Keratinocyte (primary cell): ENCODE data around the gene HELZ. TPM values are rescaled to one million over a fixed set of nuclear protein-coding genes. Genes with fewer than 3 reads are reported as not detected.

Experiments
- DNase-seq: peaks from one replicate; pipeline ENCODE4 v3.0.0-alpha.2; 2011; ENCODE audit warnings: low read depth, missing footprints, low spot score
- FAIRE-seq: peaks from 2 replicates; lab custom pipeline; 2011; peaks lifted over from hg19 to GRCh38; lab: Jason Lieb, UNC
- H2AFZ ChIP-seq: 2 replicates; pipeline ENCODE4 v1.6.0; 2012; ENCODE audit warnings: low read length, control low read depth, inconsistent platforms; ENCODE audit not compliant: control insufficient read depth
- H3K27ac ChIP-seq: 2 replicates; pipeline ENCODE4 v1.5.1; 2011; ENCODE audit warnings: low read length; ENCODE audit not compliant: control insufficient read depth, insufficient read depth
- H3K27me3 ChIP-seq: 3 replicates; pipeline ENCODE4 v1.6.0; 2011; ENCODE audit warnings: low read length; ENCODE audit not compliant: control insufficient read depth, insufficient read depth; ENCODE audit errors: extremely low read depth
- H3K36me3 ChIP-seq, 2 experiments: 2 replicates in 1 of 2; 3 replicates in 1 of 2; pipeline ENCODE4 v1.5.1; 2011; ENCODE audit warnings: low read length in 2 of 2, mild to moderate bottlenecking in 1 of 2; ENCODE audit not compliant: control insufficient read depth in 2 of 2, insufficient read depth in 2 of 2; ENCODE audit errors: extremely low read depth in 1 of 2
- H3K4me1 ChIP-seq: 3 replicates; pipeline ENCODE4 v1.5.1; 2011; ENCODE audit warnings: low read length; ENCODE audit not compliant: control insufficient read depth, insufficient read depth; ENCODE audit errors: extremely low read depth
- H3K4me2 ChIP-seq: 3 replicates; pipeline ENCODE4 v1.6.0; 2011; ENCODE audit warnings: low read depth, low read length; ENCODE audit not compliant: control insufficient read depth, insufficient read depth; ENCODE audit errors: extremely low read depth
- H3K4me3 ChIP-seq, 3 experiments: fragments of 200-600 bp in 1 of 3; sonication (generic) in 1 of 3; 2 replicates in 2 of 3; 3 replicates in 1 of 3; pipeline ENCODE4 v1.5.1; 2011 to 2016; ENCODE audit warnings: low read length in 3 of 3, mild to moderate bottlenecking in 3 of 3, control low read depth in 2 of 3, inconsistent platforms in 1 of 3, low read depth in 1 of 3, mixed read lengths in 1 of 3, mixed run types in 1 of 3, moderate library complexity in 1 of 3; ENCODE audit not compliant: control insufficient read depth in 2 of 3, insufficient read depth in 2 of 3; ENCODE audit errors: extremely low read depth in 1 of 3
- H3K79me2 ChIP-seq: 2 replicates; pipeline ENCODE4 v1.6.0; 2012; ENCODE audit warnings: low read length; ENCODE audit not compliant: control insufficient read depth, insufficient read depth
- H3K9ac ChIP-seq: 3 replicates; pipeline ENCODE4 v1.6.0; 2011; ENCODE audit warnings: low read length; ENCODE audit not compliant: control insufficient read depth, insufficient read depth; ENCODE audit errors: extremely low read depth
- H3K9me1 ChIP-seq: 3 replicates; pipeline ENCODE4 v1.6.0; 2011; ENCODE audit warnings: low read length; ENCODE audit not compliant: control insufficient read depth, insufficient read depth; ENCODE audit errors: extremely low read depth
- H3K9me3 ChIP-seq: 2 replicates; pipeline ENCODE4 v1.5.1; 2012; ENCODE audit warnings: low read depth, low read length; ENCODE audit not compliant: control insufficient read depth
- H4K20me1 ChIP-seq: 3 replicates; pipeline ENCODE4 v1.6.0; 2011; ENCODE audit warnings: low read length; ENCODE audit not compliant: control insufficient read depth, insufficient read depth; ENCODE audit errors: extremely low read depth
- EZH2 ChIP-seq: IDR thresholded peaks from one replicate; pipeline ENCODE4 v1.6.1; 2012; ENCODE audit warnings: inconsistent platforms, mild to moderate bottlenecking, low read length, moderate library complexity
- dilution Hi-C: fragments of 300-500 bp; cut with MboI; formaldehyde crosslinking; loops from one replicate; pipeline ENCODE4 v1.7.0; 2020; ENCODE audit warnings: low sequenced_read_pairs; ENCODE audit not compliant: extremely low pct_ligation_motif_present
- polyA plus RNA-seq, 5 experiments: library from polyadenylated mRNA; depleted of rRNA in 3 of 5; stranded (reverse) in 3 of 5; stranded (forward) in 1 of 5; unstranded in 1 of 5; fragments of >200 nt; gene quantifications; 1 replicate in 1 of 5; 2 replicates in 3 of 5; 3 replicates in 1 of 5; pipeline versions ENCODE4 v1.2.1 to v1.2.3, GENCODE V29; 2011 to 2012; ENCODE audit warnings: missing spikeins in 2 of 5, low read depth in 1 of 5, low replicate concordance in 1 of 5
- TF ChIP-seq, protein P1 (sequence below), 3 experiments: IDR thresholded peaks in 1 of 3; conservative IDR thresholded peaks in 1 of 3; optimal IDR thresholded peaks in 1 of 3; 2 replicates in 2 of 3; 3 replicates in 1 of 3; pipeline versions ENCODE3 to v1.5.1; 2011; ENCODE audit warnings: low read length in 3 of 3, mild to moderate bottlenecking in 3 of 3, moderate library complexity in 2 of 3, control low read depth in 1 of 3, inconsistent platforms in 1 of 3; ENCODE audit not compliant: insufficient read depth in 2 of 3; ENCODE audit errors: extremely low read depth in 1 of 3

Gene HELZ
- polyA plus RNA-seq, 1 donor (not counting 4 experiments of a cell fraction or from before 2014, with no cell fraction given), result 18.2 TPM

DNA sequence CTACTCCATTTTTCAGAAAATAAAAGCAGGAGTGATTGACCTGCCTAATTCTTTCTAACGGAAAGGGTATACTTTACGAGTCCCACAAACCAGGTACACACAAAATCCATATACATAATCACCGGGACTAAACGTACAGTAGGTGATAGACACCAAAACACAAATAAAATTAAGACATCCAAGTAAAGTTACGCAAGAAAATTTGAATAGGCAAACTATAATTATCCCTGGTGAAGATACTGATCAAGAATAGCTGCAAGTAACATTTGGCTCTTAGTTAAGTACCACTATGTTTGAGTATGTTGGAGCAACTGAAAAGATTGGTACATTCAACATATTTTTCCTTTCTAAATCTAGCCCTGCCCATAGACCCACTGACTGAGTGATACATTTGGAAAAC, 1.7 kb downstream of the HELZ start:
- peaks cover 47% of the 10 kb centered on the region for H3K79me2 ChIP-seq
- peak overlapping the region; percentile 91 for H3K27ac ChIP-seq
- FAIRE-seq, result no peak
- H2AFZ ChIP-seq, result no peak overlapping the region
- peak overlapping the region; percentile 95 for H3K9ac ChIP-seq
- H3K9me3 ChIP-seq, result no peaks in the 10 kb centered on the region
- no peaks in the 10 kb centered on the region for H4K20me1 ChIP-seq
- H3K4me3 ChIP-seq, result peak overlapping the region; percentile 90 to 94 (median 93)
- DNase-seq, result no peak
- TF ChIP-seq, protein P1, sequence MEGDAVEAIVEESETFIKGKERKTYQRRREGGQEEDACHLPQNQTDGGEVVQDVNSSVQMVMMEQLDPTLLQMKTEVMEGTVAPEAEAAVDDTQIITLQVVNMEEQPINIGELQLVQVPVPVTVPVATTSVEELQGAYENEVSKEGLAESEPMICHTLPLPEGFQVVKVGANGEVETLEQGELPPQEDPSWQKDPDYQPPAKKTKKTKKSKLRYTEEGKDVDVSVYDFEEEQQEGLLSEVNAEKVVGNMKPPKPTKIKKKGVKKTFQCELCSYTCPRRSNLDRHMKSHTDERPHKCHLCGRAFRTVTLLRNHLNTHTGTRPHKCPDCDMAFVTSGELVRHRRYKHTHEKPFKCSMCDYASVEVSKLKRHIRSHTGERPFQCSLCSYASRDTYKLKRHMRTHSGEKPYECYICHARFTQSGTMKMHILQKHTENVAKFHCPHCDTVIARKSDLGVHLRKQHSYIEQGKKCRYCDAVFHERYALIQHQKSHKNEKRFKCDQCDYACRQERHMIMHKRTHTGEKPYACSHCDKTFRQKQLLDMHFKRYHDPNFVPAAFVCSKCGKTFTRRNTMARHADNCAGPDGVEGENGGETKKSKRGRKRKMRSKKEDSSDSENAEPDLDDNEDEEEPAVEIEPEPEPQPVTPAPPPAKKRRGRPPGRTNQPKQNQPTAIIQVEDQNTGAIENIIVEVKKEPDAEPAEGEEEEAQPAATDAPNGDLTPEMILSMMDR (optimal IDR thresholded peaks at IDR 0.05 in 1 of 3, IDR thresholded peaks at IDR 0.05 in 1 of 3, conservative IDR thresholded peaks at IDR 0.05 in 1 of 3; ENCODE audit: extremely low read depth in 1 of 3, insufficient read depth in 2 of 3, low read length in 3 of 3), result no peak
- TF ChIP-seq EZH2, result no peak
- H3K27me3 ChIP-seq, result no peaks in the 10 kb centered on the region
- dilution Hi-C loops, result no loop called here
- peaks cover 0 to 6% of the 10 kb centered on the region in 2 experiments for H3K36me3 ChIP-seq
- peak overlapping the region; percentile 92 for H3K4me2 ChIP-seq
- no peaks in the 10 kb centered on the region for H3K9me1 ChIP-seq
- H3K4me1 ChIP-seq, result peaks cover 24% of the 10 kb centered on the region

DNA sequence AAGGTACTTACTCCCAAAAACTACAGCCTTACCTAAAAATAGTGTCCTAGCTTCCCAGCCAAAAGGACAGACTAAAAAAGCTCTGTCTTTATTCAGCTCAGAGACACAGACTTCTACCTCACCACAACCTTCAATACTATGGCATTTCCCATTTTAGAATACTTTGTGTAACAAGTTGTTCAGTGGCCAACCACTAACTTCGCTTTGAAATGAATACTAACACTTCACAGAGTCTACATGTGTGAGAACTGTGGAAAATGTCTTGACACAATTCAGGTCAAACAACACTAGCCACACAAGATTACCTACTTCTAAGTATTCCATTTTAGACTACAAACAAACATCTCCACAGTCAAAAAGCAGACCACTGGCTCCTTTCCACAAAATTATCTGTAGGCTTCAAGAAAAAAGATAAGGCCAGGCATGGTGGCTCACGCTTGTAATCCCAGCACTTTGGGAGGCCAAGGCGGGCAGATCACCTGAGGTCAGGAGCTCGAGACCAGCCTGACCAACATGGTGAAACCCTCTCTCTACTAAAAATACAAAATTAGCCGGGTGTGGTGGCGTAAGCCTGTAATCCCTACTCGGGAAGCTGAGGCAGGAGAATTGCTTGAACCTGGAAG, 3.2 kb downstream of the HELZ start:
- Histone ChIP-seq H3K9me3 (no peaks in the 10 kb centered on the region), H3K4me2 (no peak overlapping the region), H4K20me1 (no peaks in the 10 kb centered on the region), H3K36me3 (peaks cover 0 to 8% of the 10 kb centered on the region in 2 experiments), H3K9ac (no peak overlapping the region), H3K4me1 (peaks cover 17% of the 10 kb centered on the region), H3K79me2 (peaks cover 49% of the 10 kb centered on the region), H3K4me3 (no peak overlapping the region), H2AFZ (no peak overlapping the region), H3K9me1 (no peaks in the 10 kb centered on the region), H3K27me3 (no peaks in the 10 kb centered on the region), H3K27ac (no peak overlapping the region)
- no peak for FAIRE-seq
- TF ChIP-seq, protein P1 (optimal IDR thresholded peaks at IDR 0.05 in 1 of 3, IDR thresholded peaks at IDR 0.05 in 1 of 3, conservative IDR thresholded peaks at IDR 0.05 in 1 of 3; ENCODE audit: extremely low read depth in 1 of 3, insufficient read depth in 2 of 3, low read length in 3 of 3), result no peak
- no peak for TF ChIP-seq EZH2
- dilution Hi-C loops, result no loop called here
- no peak for DNase-seq
